ENCODE measurements around the gene ANKRD24.
"Not testable (repeated sequence)": the region's sequence is repeated elsewhere in the genome, so short reads cannot be mapped to it uniquely, and the experiment has no call there.

ANKRD24 gene

DNA sequence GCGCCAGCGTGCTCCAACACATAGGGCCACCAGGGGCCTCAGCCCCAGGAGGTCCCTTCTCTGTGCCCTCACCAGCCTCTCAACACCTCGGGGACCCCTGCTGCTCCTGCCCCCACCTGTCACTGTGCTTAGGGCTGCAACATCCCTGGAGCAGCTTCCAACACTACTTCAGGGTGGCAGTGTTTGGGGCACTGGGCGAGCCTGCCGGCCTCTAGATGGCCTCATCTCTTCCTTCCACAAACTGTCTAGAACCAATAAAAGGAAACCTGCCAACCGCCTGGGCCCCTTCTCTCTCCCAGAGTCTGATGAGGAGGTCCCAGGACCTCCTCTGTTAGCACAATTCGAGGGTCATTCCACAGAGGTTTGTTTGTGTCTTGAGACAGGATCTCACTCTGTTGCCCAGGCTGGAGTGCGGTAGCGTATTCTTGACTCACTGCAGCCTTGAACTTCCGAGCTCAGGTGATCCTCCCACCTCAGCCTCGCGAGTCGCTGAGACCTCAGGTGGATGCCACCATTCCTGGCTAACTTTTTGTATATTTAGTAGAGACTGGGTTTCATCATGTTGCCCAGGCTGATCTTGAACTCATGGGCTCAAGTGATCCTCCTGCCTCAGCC lies 86.4 kb downstream of the ANKRD24 start:
- CTCF ChIA-PET = interaction anchor here (0.8 to 6.7 kb wide), 13 partner anchors 10 to 255 kb away, joined by 3 to 77 read pairs (median 8); partner anchors contain the start of genes CHAF1A, MPND, SH3GL1 and SHD
- no peak overlapping the region for H3K4me3 ChIP-seq (ENCODE audit: low read depth, low read length)
- POLR2A ChIA-PET = interaction anchor here (0.5 kb wide), 1 partner anchor 117 kb away, joined by 4 read pairs; no protein-coding TSS in a partner anchor
- TF ChIP-seq, protein P1, sequence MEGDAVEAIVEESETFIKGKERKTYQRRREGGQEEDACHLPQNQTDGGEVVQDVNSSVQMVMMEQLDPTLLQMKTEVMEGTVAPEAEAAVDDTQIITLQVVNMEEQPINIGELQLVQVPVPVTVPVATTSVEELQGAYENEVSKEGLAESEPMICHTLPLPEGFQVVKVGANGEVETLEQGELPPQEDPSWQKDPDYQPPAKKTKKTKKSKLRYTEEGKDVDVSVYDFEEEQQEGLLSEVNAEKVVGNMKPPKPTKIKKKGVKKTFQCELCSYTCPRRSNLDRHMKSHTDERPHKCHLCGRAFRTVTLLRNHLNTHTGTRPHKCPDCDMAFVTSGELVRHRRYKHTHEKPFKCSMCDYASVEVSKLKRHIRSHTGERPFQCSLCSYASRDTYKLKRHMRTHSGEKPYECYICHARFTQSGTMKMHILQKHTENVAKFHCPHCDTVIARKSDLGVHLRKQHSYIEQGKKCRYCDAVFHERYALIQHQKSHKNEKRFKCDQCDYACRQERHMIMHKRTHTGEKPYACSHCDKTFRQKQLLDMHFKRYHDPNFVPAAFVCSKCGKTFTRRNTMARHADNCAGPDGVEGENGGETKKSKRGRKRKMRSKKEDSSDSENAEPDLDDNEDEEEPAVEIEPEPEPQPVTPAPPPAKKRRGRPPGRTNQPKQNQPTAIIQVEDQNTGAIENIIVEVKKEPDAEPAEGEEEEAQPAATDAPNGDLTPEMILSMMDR (IDR thresholded peaks at IDR 0.05; ENCODE audit: insufficient read depth, low read length, missing control alignments) = no peak
- no peak for DNase-seq (ENCODE audit: low read depth, low spot score)

DNA sequence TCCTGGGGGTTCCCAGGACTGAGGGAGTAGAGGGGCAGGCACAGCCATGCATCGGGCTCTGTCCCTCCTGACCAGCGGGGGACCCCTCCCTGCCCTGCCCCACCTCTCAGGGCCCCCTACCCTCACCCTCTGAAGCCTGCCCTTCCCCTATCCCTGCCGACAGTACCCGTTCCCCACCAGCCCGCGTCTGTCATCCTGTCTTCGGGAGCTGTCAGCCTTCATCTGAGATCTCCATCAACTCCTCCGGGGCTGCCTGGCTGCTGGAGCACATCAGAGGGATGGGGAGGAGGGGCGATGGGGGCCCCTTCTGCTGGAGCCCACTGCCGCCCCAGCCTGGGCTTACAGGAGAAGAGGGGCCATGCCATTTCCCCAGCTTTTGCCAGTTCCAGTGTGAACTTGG lies 90.4 kb downstream of the ANKRD24 start:
- DNase-seq (ENCODE audit: low read depth, low spot score) = no peak
- CTCF ChIA-PET = interaction anchor here (1.5 to 1.7 kb wide), 2 partner anchors 66 to 128 kb away, joined by 3 to 4 read pairs; partner anchors contain the start of gene SH3GL1
- TF ChIP-seq, protein P1 (IDR thresholded peaks at IDR 0.05; ENCODE audit: insufficient read depth, low read length, missing control alignments) = no peak
- POLR2A ChIA-PET = no interaction called here
- no peak overlapping the region for H3K4me3 ChIP-seq (ENCODE audit: low read depth, low read length)

DNA sequence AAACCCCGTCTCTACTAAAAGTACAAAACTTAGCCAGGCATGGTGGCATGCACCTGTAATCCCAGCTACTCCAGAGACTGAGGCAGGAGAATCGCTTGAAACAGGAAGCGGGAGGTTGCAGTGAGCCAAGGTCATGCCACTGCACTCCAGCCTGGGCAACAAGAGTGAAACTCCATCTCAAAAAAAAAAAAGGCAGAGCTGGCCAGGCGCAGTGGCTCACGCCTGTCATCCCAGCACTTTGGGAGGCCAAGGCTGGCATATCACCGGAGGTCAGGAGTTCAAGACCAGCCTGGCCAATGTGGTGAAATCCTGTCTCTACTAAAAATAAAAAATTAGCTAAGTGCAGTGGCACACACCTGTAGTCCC lies 91.8 kb downstream of the ANKRD24 start:
- ChIA-PET POLR2A (interaction anchor here (0.7 kb wide), 1 partner anchor 82 kb away, joined by 4 read pairs; no protein-coding TSS in a partner anchor), CTCF (interaction anchor here (0.6 to 1.7 kb wide), 3 partner anchors 10 to 126 kb away, joined by 3 to 4 read pairs (median 3); partner anchors contain the start of gene SH3GL1)
- not testable (repeated sequence) for H3K4me3 ChIP-seq (ENCODE audit: low read depth, low read length); DNase-seq (ENCODE audit: low read depth, low spot score)
